GM23248 (cell line): Measurements from ENCODE around the gene SULT1C4. TPM values are rescaled to one million over a fixed set of nuclear protein-coding genes. Genes with fewer than 3 reads are reported as not detected.

ENCODE experiments used
- DNase-seq: peaks from one replicate; pipeline ENCODE4 v3.0.0-alpha.2; 2015
- H2AFZ ChIP-seq: fragments of 200-600 bp; sonication (generic); 2 replicates; pipeline ENCODE4 v1.6.1; 2016; ENCODE audit warnings: antibody characterized with exemption
- H3F3A ChIP-seq: fragments of 200-600 bp; sonication (generic); 2 replicates; pipeline ENCODE4 v1.6.1; 2016; ENCODE audit warnings: mild to moderate bottlenecking, antibody characterized with exemption, mixed run types; ENCODE audit not compliant: insufficient read depth
- H3K27ac ChIP-seq: fragments of 200-600 bp; sonication (generic); 2 replicates; pipeline ENCODE4 v1.5.1; 2016; ENCODE audit warnings: mild to moderate bottlenecking
- H3K27me3 ChIP-seq: fragments of 200-600 bp; sonication (generic); replicated peaks from 2 replicates; pipeline ENCODE4 v1.6.1; 2016; ENCODE audit warnings: mild to moderate bottlenecking; ENCODE audit not compliant: insufficient read depth
- H3K36me3 ChIP-seq: fragments of 200-600 bp; sonication (generic); 2 replicates; pipeline ENCODE4 v1.6.1; 2016; ENCODE audit warnings: low read depth, mild to moderate bottlenecking
- H3K4me1 ChIP-seq: fragments of 200-600 bp; sonication (generic); 2 replicates; pipeline ENCODE4 v1.6.1; 2016; ENCODE audit warnings: mild to moderate bottlenecking; ENCODE audit not compliant: insufficient read depth
- H3K4me2 ChIP-seq: fragments of 200-600 bp; sonication (generic); one replicate; pipeline ENCODE4 v1.6.1; 2016; ENCODE audit warnings: mild to moderate bottlenecking; ENCODE audit not compliant: unreplicated experiment
- H3K4me3 ChIP-seq: fragments of 200-600 bp; sonication (generic); 2 replicates; pipeline ENCODE4 v1.5.1; 2016; ENCODE audit warnings: mild to moderate bottlenecking
- H3K79me2 ChIP-seq: fragments of 200-600 bp; sonication (generic); 2 replicates; pipeline ENCODE4 v1.6.1; 2016; ENCODE audit warnings: mild to moderate bottlenecking; ENCODE audit not compliant: insufficient read depth
- H3K9ac ChIP-seq: fragments of 200-600 bp; sonication (generic); 2 replicates; pipeline ENCODE4 v1.6.1; 2016; ENCODE audit warnings: mild to moderate bottlenecking
- H3K9me2 ChIP-seq: fragments of 200-600 bp; sonication (generic); 2 replicates; pipeline ENCODE4 v1.6.1; 2016; ENCODE audit warnings: mixed run types, mild to moderate bottlenecking, moderate library complexity; ENCODE audit not compliant: insufficient read depth
- H3K9me3 ChIP-seq: fragments of 200-600 bp; sonication (generic); one replicate; pipeline ENCODE4 v1.6.1; 2017; ENCODE audit warnings: low read depth
- H4K20me1 ChIP-seq: fragments of 200-600 bp; sonication (generic); 2 replicates; pipeline ENCODE4 v1.6.0; 2016; ENCODE audit not compliant: insufficient read depth
- EZH2 ChIP-seq: fragments of 200-600 bp; sonication (generic); IDR thresholded peaks from 2 replicates; pipeline ENCODE4 v1.6.1; 2018; ENCODE audit warnings: antibody characterized with exemption, mild to moderate bottlenecking; ENCODE audit not compliant: insufficient read depth, poor library complexity, severe bottlenecking
- EZH2phosphoT487 ChIP-seq: fragments of 200-600 bp; sonication (generic); IDR thresholded peaks from 2 replicates; pipeline ENCODE4 v1.6.1; 2018; ENCODE audit warnings: antibody characterized with exemption, moderate library complexity, mild to moderate bottlenecking, low read depth; ENCODE audit not compliant: insufficient read depth
- WGBS, 2 experiments: methylation state at CpG; one replicate each; pipeline ENCODE4 v1.1.6; 2015 to 2017; ENCODE audit warnings: low lambda C conversion rate in 2 of 2, low coverage in 1 of 2; ENCODE audit errors: missing lambda C conversion rate in 2 of 2; 5-methylcytosine and 5-hydroxymethylcytosine counted together
- in situ Hi-C: fragments of 300-500 bp; cut with MboI; formaldehyde crosslinking; loops from 2 replicates; pipeline ENCODE4 v1.15.0; 2020
- polyA plus RNA-seq: library from polyadenylated mRNA; unstranded; fragments of >200 nt; fragmentation: Nextera tagmentation; extraction: Ambion mirVana; gene quantifications from 2 replicates; pipeline ENCODE4 v1.2.1, GENCODE V29; 2016
- total RNA-seq: library from RNA; depleted of rRNA; stranded (reverse); fragments of >200 nt; shearing (Covaris generic); gene quantifications from 2 replicates; pipeline ENCODE4 v1.2.3, GENCODE V29; 2014

Gene SULT1C4
- total and polyA plus RNA-seq, 2 experiments from 2014 or later: not detected

GRCh38 chr2:108365656-108366055 is 12.1 kb upstream of the SULT1C4 start:
- TF ChIP-seq EZH2phosphoT487: no peak
- no peak for TF ChIP-seq EZH2
- WGBS, 2 experiments: 72 to 73% methylated on average over 3 of the region's 3 CpGs

DNA sequence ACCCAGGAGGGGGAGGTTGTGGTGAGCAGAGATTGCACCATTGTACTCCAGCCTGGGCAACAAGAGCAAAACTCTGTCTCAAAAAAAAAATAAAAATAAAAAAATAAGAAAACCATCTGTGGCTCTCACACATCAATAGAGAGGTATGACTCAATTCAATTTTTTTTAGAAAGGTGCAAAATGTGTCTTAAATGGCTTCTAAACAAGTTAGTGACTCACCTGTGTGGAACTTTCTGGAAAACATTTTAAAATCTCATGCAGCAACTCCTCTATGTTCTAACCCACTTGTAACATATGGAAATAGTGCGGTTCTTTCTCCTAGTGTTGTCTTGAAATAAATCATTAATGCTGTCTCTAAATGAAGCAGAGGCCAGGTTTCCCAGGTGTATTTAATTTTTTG is 10.7 kb upstream of the SULT1C4 start:
- Histone ChIP-seq H3K9me3 (no peaks in the 10 kb centered on the region), H3K4me3 (no peak overlapping the region), H3K36me3 (no peaks in the 10 kb centered on the region), H3K27me3 (no peaks in the 10 kb centered on the region), H3K27ac (no peak overlapping the region), H3K4me2 (no peak overlapping the region), H3K9me2 (no peaks in the 10 kb centered on the region), H3K4me1 (peaks cover 16% of the 10 kb centered on the region), H3K9ac (no peak overlapping the region), H2AFZ (no peak overlapping the region), H4K20me1 (no peaks in the 10 kb centered on the region), H3F3A (0 out of 2 replicates have a peak, but pooled peaks cover 9% of the 10 kb centered on the region), H3K79me2 (no peaks in the 10 kb centered on the region)
- no peak for DNase-seq
- no peak for TF ChIP-seq EZH2
- TF ChIP-seq EZH2phosphoT487: no peak
- WGBS, 2 experiments: 93 to 100% methylated on average over 1 of the region's 1 CpG
- in situ Hi-C loops: no loop called here

More at GRCh38 chr2:108365656-108366055, 12.1 kb upstream of the SULT1C4 start:
- H3K27ac ChIP-seq: no peak overlapping the region
- H3K4me3 ChIP-seq: no peak overlapping the region
- no peak overlapping the region for H2AFZ ChIP-seq
- in situ Hi-C loops: no loop called here
- H3K36me3 ChIP-seq: no peaks in the 10 kb centered on the region
- H3F3A ChIP-seq: 0 out of 2 replicates have a peak, but pooled peaks cover 9% of the 10 kb centered on the region
- no peak for DNase-seq
- H3K9me2 ChIP-seq: no peaks in the 10 kb centered on the region
- no peaks in the 10 kb centered on the region for H3K9me3 ChIP-seq
- H3K27me3 ChIP-seq: no peaks in the 10 kb centered on the region
- no peak overlapping the region for H3K4me2 ChIP-seq
- H4K20me1 ChIP-seq: no peaks in the 10 kb centered on the region
- no peaks in the 10 kb centered on the region for H3K79me2 ChIP-seq
- peaks cover 16% of the 10 kb centered on the region for H3K4me1 ChIP-seq
- H3K9ac ChIP-seq: no peak overlapping the region

DNA sequence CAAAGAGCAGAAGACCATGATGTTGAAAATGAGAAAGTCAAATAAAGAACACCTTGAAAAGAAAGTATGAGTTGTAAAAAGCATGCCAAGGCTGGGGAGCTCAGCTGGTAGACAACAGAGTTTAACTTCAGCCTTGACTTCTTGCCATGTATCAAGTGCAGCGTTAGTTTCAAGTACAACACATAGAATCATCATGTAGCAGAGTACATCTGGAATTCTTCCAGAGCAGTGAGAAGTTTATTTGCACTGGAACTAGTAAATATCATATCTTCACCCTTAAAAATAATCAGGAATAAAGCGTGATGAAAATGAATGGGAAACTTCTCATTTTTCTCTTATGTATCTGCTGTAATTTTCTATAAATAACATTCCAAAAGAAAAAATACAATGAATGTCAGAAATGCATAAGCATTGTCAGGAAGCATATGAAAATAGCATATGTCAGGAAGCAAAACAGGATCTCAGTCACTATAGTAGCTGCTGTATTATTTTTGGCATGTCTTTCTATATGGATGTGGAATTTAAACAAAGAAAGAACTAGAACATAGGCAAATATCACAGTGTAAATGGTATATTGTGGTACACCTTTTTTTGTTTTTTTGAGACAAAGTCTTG is 10.1 kb upstream of the SULT1C4 start:
- in situ Hi-C loops: no loop called here
- Histone ChIP-seq H4K20me1 (no peaks in the 10 kb centered on the region), H3K27me3 (no peaks in the 10 kb centered on the region), H3K4me3 (no peak overlapping the region), H3K36me3 (no peaks in the 10 kb centered on the region), H3K9me2 (no peaks in the 10 kb centered on the region), H3K79me2 (no peaks in the 10 kb centered on the region), H2AFZ (no peak overlapping the region), H3K4me2 (no peak overlapping the region), H3K9ac (no peak overlapping the region), H3K27ac (no peak overlapping the region), H3F3A (0 out of 2 replicates have a peak, but pooled peaks cover 9% of the 10 kb centered on the region), H3K4me1 (peaks cover 13% of the 10 kb centered on the region), H3K9me3 (no peaks in the 10 kb centered on the region)
- DNase-seq: no peak
- TF ChIP-seq EZH2 (no peak), EZH2phosphoT487 (no peak)
- 29 to 33% methylated on average over 2 of the region's 2 CpGs for whole genome bisulfite sequencing, 2 experiments

- Histone ChIP-seq H3K27me3 (no peaks in the 10 kb centered on the region), H3K9me2 (no peaks in the 10 kb centered on the region), H3K79me2 (no peaks in the 10 kb centered on the region), H3F3A (0 out of 2 replicates have a peak, but pooled peaks cover 1% of the 10 kb centered on the region), H4K20me1 (no peaks in the 10 kb centered on the region), H3K4me3 (no peak overlapping the region), H2AFZ (no peak overlapping the region), H3K36me3 (no peaks in the 10 kb centered on the region), H3K9me3 (no peaks in the 10 kb centered on the region), H3K4me1 (peaks cover 5% of the 10 kb centered on the region), H3K4me2 (no peak overlapping the region), H3K27ac (no peak overlapping the region), H3K9ac (no peak overlapping the region)
- in situ Hi-C loops: no loop called here
- no peak for DNase-seq
- no peak for TF ChIP-seq EZH2
- no peak for TF ChIP-seq EZH2phosphoT487
- WGBS, 2 experiments: 29 to 31% methylated on average over 2 of the region's 2 CpGs
Observed at GRCh38 chr2:108369153-108369552, 8.6 kb upstream of the SULT1C4 start.
